Right lobe of liver (tissue), 4 donors: ENCODE measurements around the gene STPG3.

Source experiments
- CTCF ChIP-seq, 4 donors: fragments of 200-600 bp in 3 of 4; fragments of 450-650 bp in 1 of 4; IDR thresholded peaks; one replicate each; pipeline versions ENCODE4 v1.5.1 to v1.8.0; 2016 to 2022; ENCODE audit warnings: antibody characterized with exemption in 4 of 4, mild to moderate bottlenecking in 2 of 4
- POLR2A ChIP-seq: fragments of 450-650 bp; IDR thresholded peaks from one replicate; pipeline ENCODE4 v1.6.1; 2017; ENCODE audit warnings: antibody characterized with exemption, mild to moderate bottlenecking
- donor health status: DM: no; HTN: no; CAD: no.
- donor health status: DM: no; HTN: no; CAD: no.
- donor health status: DM: no; HTN: yes; CAD: no.

DNA sequence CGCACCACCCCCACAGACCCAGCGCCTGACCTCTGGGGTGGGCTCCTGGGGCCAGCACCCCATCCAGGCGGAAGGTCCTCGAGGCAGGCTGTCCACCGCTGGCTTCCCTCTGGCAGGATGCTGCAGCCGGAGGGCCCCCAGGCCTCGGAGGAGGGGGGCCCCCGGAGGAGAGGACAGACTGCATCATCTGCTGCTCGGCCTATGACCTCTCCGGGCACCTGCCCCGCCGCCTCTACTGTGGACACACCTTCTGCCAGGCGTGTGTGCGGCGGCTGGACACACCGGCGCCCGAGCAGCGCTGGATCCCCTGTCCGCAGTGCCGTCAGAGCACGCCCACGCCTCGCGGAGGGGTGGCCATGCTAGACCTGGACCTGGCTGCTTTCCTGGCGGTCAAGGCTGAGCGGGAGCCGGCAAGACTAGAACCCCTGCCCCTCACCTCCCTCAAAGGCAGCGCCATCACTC lies 22.5 kb upstream of the STPG3 start:
- TF ChIP-seq CTCF (IDR thresholded peaks at IDR 0.05): no peak
- no peak for TF ChIP-seq POLR2A
